Effector memory CD8-positive, alpha-beta T cell (primary cell): Measurements from ENCODE around the gene PTH1R.

Experiments
- ATAC-seq: fragments of 150-1000 bp; cut with Tn5 transposase; replicated peaks from 2 replicates; pipeline ENCODE4 v1.10.0; 2021; ENCODE audit warnings: mild to moderate bottlenecking, moderate library complexity
- DNase-seq, 3 experiments: peaks; one replicate each; pipeline ENCODE4 v3.0.0; 2021
- H3K27ac Mint-ChIP-seq, 2 donors: one replicate each; pipeline ENCODE4 v1.8.0; 2022; ENCODE audit warnings: mild to moderate bottlenecking in 2 of 2, mixed read lengths in 2 of 2, moderate library complexity in 2 of 2
- H3K27me3 Mint-ChIP-seq, 2 donors: one replicate each; pipeline ENCODE4 v1.8.0; 2022; ENCODE audit warnings: mixed read lengths in 2 of 2
- H3K36me3 Mint-ChIP-seq: one replicate; pipeline ENCODE4 v1.8.0; 2022; ENCODE audit warnings: mild to moderate bottlenecking, moderate library complexity, mixed read lengths; ENCODE audit not compliant: insufficient read depth
- H3K4me1 Mint-ChIP-seq, 2 donors: one replicate each; pipeline ENCODE4 v1.8.0; 2022; ENCODE audit warnings: low read depth in 2 of 2, mixed read lengths in 2 of 2
- H3K4me3 Mint-ChIP-seq, 2 donors: one replicate each; pipeline ENCODE4 v1.8.0; 2022; ENCODE audit warnings: mild to moderate bottlenecking in 2 of 2, mixed read lengths in 2 of 2, moderate library complexity in 2 of 2
- H3K9me3 Mint-ChIP-seq, 2 donors: one replicate each; pipeline ENCODE4 v1.8.0; 2022; ENCODE audit warnings: mixed read lengths in 2 of 2

Gene PTH1R

GRCh38 chr3:46853441-46854415 lies 23.8 kb upstream of the PTH1R start:
- Mint-ChIP-seq H3K4me3 (no peak overlapping the region), H3K4me1 (peaks cover 4 to 5% of the 10 kb centered on the region in 2 donors), H3K36me3 (no peaks in the 10 kb centered on the region), H3K27ac (no peak overlapping the region), H3K9me3 (no peaks in the 10 kb centered on the region), H3K27me3 (peaks cover 21 to 34% of the 10 kb centered on the region in 2 donors)
- no peak for ATAC-seq
- DNase-seq: no peak

GRCh38 chr3:46854555-46854991 lies 22.9 kb upstream of the PTH1R start:
- no peak overlapping the region for H3K4me3 Mint-ChIP-seq
- no peaks in the 10 kb centered on the region for H3K36me3 Mint-ChIP-seq
- H3K27me3 Mint-ChIP-seq: peaks cover 21 to 39% of the 10 kb centered on the region in 2 donors
- no peak for ATAC-seq
- peaks cover 4% of the 10 kb centered on the region in 2 donors for H3K4me1 Mint-ChIP-seq
- H3K9me3 Mint-ChIP-seq: no peaks in the 10 kb centered on the region
- H3K27ac Mint-ChIP-seq: no peak overlapping the region
- DNase-seq: no peak

GRCh38 chr3:46856576-46857471 lies 20.7 kb upstream of the PTH1R start:
- DNase-seq: no peak
- H3K27me3 Mint-ChIP-seq: peaks cover 21 to 39% of the 10 kb centered on the region in 2 donors
- H3K27ac Mint-ChIP-seq: no peak overlapping the region

GRCh38 chr3:46857485-46858341 lies 19.8 kb upstream of the PTH1R start:
- H3K36me3 Mint-ChIP-seq: no peaks in the 10 kb centered on the region
- no peak overlapping the region for H3K4me3 Mint-ChIP-seq
- H3K27me3 Mint-ChIP-seq: peaks cover 21 to 39% of the 10 kb centered on the region in 2 donors
- DNase-seq (no peak), ATAC-seq (no peak)
- H3K4me1 Mint-ChIP-seq: peaks cover 4% of the 10 kb centered on the region in 2 donors
- no peaks in the 10 kb centered on the region for H3K9me3 Mint-ChIP-seq
- no peak overlapping the region for H3K27ac Mint-ChIP-seq

More at GRCh38 chr3:46856576-46857471, 20.7 kb upstream of the PTH1R start:
- Mint-ChIP-seq H3K9me3 (no peaks in the 10 kb centered on the region), H3K4me3 (no peak overlapping the region), H3K4me1 (peaks cover 4% of the 10 kb centered on the region in 2 donors), H3K36me3 (no peaks in the 10 kb centered on the region)
- ATAC-seq: no peak

GRCh38 chr3:46858456-46858855 lies 19.1 kb upstream of the PTH1R start:
- DNase-seq: no peak
- H3K27me3 Mint-ChIP-seq: peaks cover 21 to 39% of the 10 kb centered on the region in 2 donors
- H3K4me3 Mint-ChIP-seq: no peak overlapping the region
- H3K4me1 Mint-ChIP-seq: peaks cover 4% of the 10 kb centered on the region in 2 donors
- H3K9me3 Mint-ChIP-seq: no peaks in the 10 kb centered on the region
- no peak overlapping the region for H3K27ac Mint-ChIP-seq
- ATAC-seq: no peak
- H3K36me3 Mint-ChIP-seq: no peaks in the 10 kb centered on the region

- H3K4me1 Mint-ChIP-seq: peaks cover 4% of the 10 kb centered on the region in 2 donors
- H3K4me3 Mint-ChIP-seq: no peak overlapping the region
- H3K27ac Mint-ChIP-seq: no peak overlapping the region
- no peaks in the 10 kb centered on the region for H3K9me3 Mint-ChIP-seq
- ATAC-seq (no peak), DNase-seq (no peak)
- H3K36me3 Mint-ChIP-seq: no peaks in the 10 kb centered on the region
- H3K27me3 Mint-ChIP-seq: peaks cover 21 to 39% of the 10 kb centered on the region in 2 donors
These were observed 18.4 kb upstream of the PTH1R start for GRCh38 chr3:46859001-46859710.

- H3K27me3 Mint-ChIP-seq: peaks cover 21 to 39% of the 10 kb centered on the region in 2 donors
- DNase-seq: no peak
- no peak for ATAC-seq
These were observed 17.3 kb upstream of the PTH1R start for GRCh38 chr3:46860017-46860809.

GRCh38 chr3:46860810-46861604 lies 16.5 kb upstream of the PTH1R start:
- H3K36me3 Mint-ChIP-seq: no peaks in the 10 kb centered on the region
- H3K4me1 Mint-ChIP-seq: peaks cover 4% of the 10 kb centered on the region in 2 donors
- DNase-seq: no peak
- H3K9me3 Mint-ChIP-seq: no peaks in the 10 kb centered on the region
- peaks cover 21 to 32% of the 10 kb centered on the region in 2 donors for H3K27me3 Mint-ChIP-seq
- no peak overlapping the region for H3K4me3 Mint-ChIP-seq
- no peak for ATAC-seq
- no peak overlapping the region for H3K27ac Mint-ChIP-seq

More at GRCh38 chr3:46860017-46860809, 17.3 kb upstream of the PTH1R start:
- peaks cover 4% of the 10 kb centered on the region in 2 donors for H3K4me1 Mint-ChIP-seq
- H3K9me3 Mint-ChIP-seq: no peaks in the 10 kb centered on the region
- no peaks in the 10 kb centered on the region for H3K36me3 Mint-ChIP-seq
- no peak overlapping the region for H3K27ac Mint-ChIP-seq
- H3K4me3 Mint-ChIP-seq: no peak overlapping the region

GRCh38 chr3:46861605-46862368 lies 15.7 kb upstream of the PTH1R start:
- no peaks in the 10 kb centered on the region for H3K9me3 Mint-ChIP-seq
- no peaks in the 10 kb centered on the region for H3K36me3 Mint-ChIP-seq
- no peak overlapping the region for H3K27ac Mint-ChIP-seq
- ATAC-seq (no peak), DNase-seq (no peak)
- peaks cover 4% of the 10 kb centered on the region in 2 donors for H3K4me1 Mint-ChIP-seq
- H3K4me3 Mint-ChIP-seq: no peak overlapping the region
- H3K27me3 Mint-ChIP-seq: peaks cover 14 to 24% of the 10 kb centered on the region in 2 donors

GRCh38 chr3:46862369-46863025 lies 15.0 kb upstream of the PTH1R start:
- Mint-ChIP-seq H3K36me3 (no peaks in the 10 kb centered on the region), H3K27ac (no peak overlapping the region), H3K4me1 (peaks cover 4% of the 10 kb centered on the region in 2 donors), H3K9me3 (no peaks in the 10 kb centered on the region), H3K27me3 (peaks cover 7 to 17% of the 10 kb centered on the region in 2 donors), H3K4me3 (no peak overlapping the region)
- no peak for ATAC-seq
- no peak for DNase-seq
